GM18502 (cell line): ENCODE results near the gene UBASH3B.
A peak's percentile ranks its signal among the peaks of the same experiment; 100 is the strongest.

Experiments used
- ATAC-seq: cut with Tn5 transposase; IDR thresholded peaks from one replicate; pipeline ENCODE4 v1.9.1; 2021; ENCODE audit warnings: mild to moderate bottlenecking; ENCODE audit not compliant: unreplicated experiment, poor library complexity

UBASH3B gene

GRCh38 chr11:122646549-122647340, 8.8 kb upstream of the UBASH3B start:
- ATAC-seq, result no peak

GRCh38 chr11:122647736-122648275, 7.7 kb upstream of the UBASH3B start:
- ATAC-seq, result no peak

GRCh38 chr11:122649116-122649515, 6.4 kb upstream of the UBASH3B start:
- ATAC-seq, result no peak

GRCh38 chr11:122650619-122651018, 4.9 kb upstream of the UBASH3B start:
- no peak for ATAC-seq

- ATAC-seq, result no peak
Measured at GRCh38 chr11:122652495-122652894, 3.0 kb upstream of the UBASH3B start.

GRCh38 chr11:122653916-122654585, 1.5 kb upstream of the UBASH3B start:
- no peak for ATAC-seq

- peak; percentile 64 for ATAC-seq
Measured at GRCh38 chr11:122656073-122656630, 630 bp downstream of the UBASH3B start.

GRCh38 chr11:122656631-122657101, 1.1 kb downstream of the UBASH3B start:
- ATAC-seq, result no peak

- no peak for ATAC-seq
Measured at GRCh38 chr11:122659676-122660554, 4.4 kb downstream of the UBASH3B start.

- no peak for ATAC-seq
Measured at GRCh38 chr11:122661182-122661945, 5.8 kb downstream of the UBASH3B start.

GRCh38 chr11:122663056-122663740, 7.7 kb downstream of the UBASH3B start:
- ATAC-seq, result no peak

GRCh38 chr11:122663764-122664163, 8.2 kb downstream of the UBASH3B start:
- no peak for ATAC-seq

- no peak for ATAC-seq
Measured at GRCh38 chr11:122664188-122664587, 8.7 kb downstream of the UBASH3B start.

- ATAC-seq, result no peak
Measured at GRCh38 chr11:122665861-122666260, 10.3 kb downstream of the UBASH3B start.

- no peak for ATAC-seq
Measured at GRCh38 chr11:122666743-122667142, 11.2 kb downstream of the UBASH3B start.

GRCh38 chr11:122668562-122669090, 13.1 kb downstream of the UBASH3B start:
- no peak for ATAC-seq

GRCh38 chr11:122670131-122670530, 14.6 kb downstream of the UBASH3B start:
- ATAC-seq, result no peak

- no peak for ATAC-seq
Measured at GRCh38 chr11:122671400-122671891, 15.9 kb downstream of the UBASH3B start.
